HepG2 (cell line): ENCODE measurements around the gene CRHBP. TPM values are rescaled to one million over a fixed set of nuclear protein-coding genes. Genes with fewer than 3 reads are reported as not detected.
"Not testable (repeated sequence)": the region's sequence is repeated elsewhere in the genome, so short reads cannot be mapped to it uniquely, and the experiment has no call there.

Source experiments
- ATAC-seq: fragments of 200-7000 bp; cut with Tn5 transposase; 3 replicates; pipeline ENCODE4 v1.9.1; 2020; ENCODE audit warnings: mild to moderate bottlenecking, moderate library complexity
- BruUV-seq: library from RNA; stranded (reverse); fragments of 400-500 nt; replicated peaks from 2 replicates; lab custom pipeline; 2021; lab: Mats Ljungman, UMichigan
- CTCF ChIA-PET: fragments of 300-600 bp; formaldehyde crosslinking; extraction: SDS; loops from one replicate; lab custom pipeline; 2021; ENCODE audit warnings: low total read pairs, inconsistent platforms, low intra/inter-chr PET ratio; lab: Yijun Ruan, JAX
- POLR2A ChIA-PET: fragments of 350-600 bp; sonication (Branson Sonifier 250); formaldehyde crosslinking; loops from one replicate; lab custom pipeline; 2020; ENCODE audit warnings: antibody characterized with exemption, inconsistent platforms; lab: Yijun Ruan, JAX
- DNase-seq: peaks from one replicate; pipeline ENCODE4 v3.0.0-alpha.2; 2015; ENCODE audit warnings: low spot score
- FAIRE-seq: peaks from 3 replicates; lab custom pipeline; 2011; peaks lifted over from hg19 to GRCh38; lab: Jason Lieb, UNC
- H2AFZ ChIP-seq: one replicate; pipeline ENCODE4 v1.6.1; 2011; ENCODE audit warnings: low read length, inconsistent platforms
- H3K27ac ChIP-seq: fragments of 300-600 bp; 3 replicates; pipeline ENCODE4 v1.8.0; 2011; ENCODE audit warnings: mixed run types, mild to moderate bottlenecking, mixed read lengths, low read length, inconsistent platforms; ENCODE audit not compliant: insufficient read depth; ENCODE audit errors: extremely low read length
- H3K27me3 ChIP-seq, 2 experiments: fragments of 200-600 bp in 1 of 2; 2 replicates in 1 of 2; 3 replicates in 1 of 2; pipeline versions ENCODE4 v1.6.0 to v1.8.0; 2011; ENCODE audit warnings: low read length in 2 of 2, mild to moderate bottlenecking in 2 of 2, moderate library complexity in 2 of 2, inconsistent platforms in 1 of 2; ENCODE audit not compliant: insufficient read depth in 2 of 2, control insufficient read depth in 1 of 2
- H3K36me3 ChIP-seq, 2 experiments: fragments of 200-600 bp in 1 of 2; replicated peaks in 1 of 2; 2 replicates in 1 of 2; 3 replicates in 1 of 2; pipeline versions ENCODE4 v1.5.1 to v1.8.0; 2011; ENCODE audit warnings: low read length in 2 of 2, inconsistent platforms in 1 of 2; ENCODE audit not compliant: insufficient read depth in 2 of 2, control insufficient read depth in 1 of 2
- H3K4me1 ChIP-seq: 2 replicates; pipeline ENCODE4 v1.5.1; 2012; ENCODE audit warnings: low read length, inconsistent platforms; ENCODE audit not compliant: insufficient read depth
- H3K4me2 ChIP-seq: 2 replicates; pipeline ENCODE4 v1.6.0; 2011; ENCODE audit warnings: low read depth, low read length, inconsistent platforms
- H3K4me3 ChIP-seq, 3 experiments: fragments of 200-600 bp in 1 of 3; sonication (generic), shearing (Covaris generic) in 1 of 3; replicated peaks in 1 of 3; 2 replicates each; pipeline ENCODE4 v1.5.1; 2011 to 2016; ENCODE audit warnings: low read length in 3 of 3, inconsistent platforms in 2 of 3, low read depth in 2 of 3, mild to moderate bottlenecking in 2 of 3, control low read depth in 1 of 3, mixed read lengths in 1 of 3; ENCODE audit not compliant: insufficient read depth in 1 of 3
- H3K79me2 ChIP-seq: one replicate; pipeline ENCODE4 v1.6.1; 2011; ENCODE audit warnings: low read length, inconsistent platforms; ENCODE audit not compliant: insufficient read depth
- H3K9ac ChIP-seq: 2 replicates; pipeline ENCODE4 v1.6.0; 2011; ENCODE audit warnings: mild to moderate bottlenecking, low read depth, low read length, inconsistent platforms; ENCODE audit not compliant: insufficient read depth
- H3K9me3 ChIP-seq: 2 replicates; pipeline ENCODE4 v1.5.1; 2012; ENCODE audit warnings: mild to moderate bottlenecking, low read length
- H4K20me1 ChIP-seq: 2 replicates; pipeline ENCODE4 v1.6.0; 2011; ENCODE audit warnings: inconsistent platforms, mild to moderate bottlenecking, low read length, moderate library complexity; ENCODE audit not compliant: insufficient read depth
- MYC ChIP-seq: sonication (generic); formaldehyde crosslinking; IDR thresholded peaks from 2 replicates; pipeline ENCODE4 v1.9.0; 2021; ENCODE audit warnings: missing genetic modification reagents, borderline replicate concordance
- WGBS: methylation state at CpG from one replicate; pipeline ENCODE4 v1.1.6; 2017; ENCODE audit warnings: low lambda C conversion rate; 5-methylcytosine and 5-hydroxymethylcytosine counted together
- in situ Hi-C: cut with HindIII; loops from 2 replicates; pipeline ENCODE4 v1.10.0; 2017; ENCODE audit warnings: low pct_unique_long_range_greater_than_20kb; ENCODE audit not compliant: extremely low pct_ligation_motif_present
- intact Hi-C: fragments of 100-400 bp; cut with micrococcal nuclease; formaldehyde crosslinking; loops from one replicate; pipeline ENCODE4 v1.10.0; 2022; ENCODE audit not compliant: unreplicated experiment
- polyA plus RNA-seq, 8 experiments: library from polyadenylated mRNA; depleted of rRNA in 3 of 8; stranded (reverse) in 7 of 8; unstranded in 1 of 8; fragments of >200 nt; fragmentation: Illumina TruSeq in 4 of 8; extraction: Trizol in 4 of 8; gene quantifications; 2 replicates each; pipeline versions ENCODE4 v1.2.1 to v1.2.3, GENCODE V29; 2011 to 2016; ENCODE audit warnings: low read depth in 4 of 8, missing spikeins in 1 of 8, mixed read lengths in 1 of 8; ENCODE audit not compliant: insufficient read depth in 1 of 8
- total RNA-seq, 5 experiments: library from RNA; depleted of rRNA; stranded (reverse); fragments of >200 nt; fragmentation: Illumina TruSeq; extraction: Trizol; gene quantifications; 2 replicates each; pipeline ENCODE4 v1.2.3, GENCODE V29; 2016; ENCODE audit warnings: low read depth in 1 of 5
- TF ChIP-seq, protein P1 (sequence below): sonication (generic); formaldehyde crosslinking; IDR thresholded peaks from 2 replicates; pipeline ENCODE4 v1.9.0; 2022; ENCODE audit warnings: low read depth, missing genetic modification reagents
- TF ChIP-seq, protein P2 (sequence below): sonication (generic); formaldehyde crosslinking; IDR thresholded peaks from 2 replicates; pipeline ENCODE4 v1.4.0; 2020; ENCODE audit warnings: missing genetic modification reagents

Gene CRHBP
- total and polyA plus RNA-seq, 2 of the 13 experiments (the other 11 are each of a cell fraction or from before 2014, with no cell fraction given), result not detected

DNA sequence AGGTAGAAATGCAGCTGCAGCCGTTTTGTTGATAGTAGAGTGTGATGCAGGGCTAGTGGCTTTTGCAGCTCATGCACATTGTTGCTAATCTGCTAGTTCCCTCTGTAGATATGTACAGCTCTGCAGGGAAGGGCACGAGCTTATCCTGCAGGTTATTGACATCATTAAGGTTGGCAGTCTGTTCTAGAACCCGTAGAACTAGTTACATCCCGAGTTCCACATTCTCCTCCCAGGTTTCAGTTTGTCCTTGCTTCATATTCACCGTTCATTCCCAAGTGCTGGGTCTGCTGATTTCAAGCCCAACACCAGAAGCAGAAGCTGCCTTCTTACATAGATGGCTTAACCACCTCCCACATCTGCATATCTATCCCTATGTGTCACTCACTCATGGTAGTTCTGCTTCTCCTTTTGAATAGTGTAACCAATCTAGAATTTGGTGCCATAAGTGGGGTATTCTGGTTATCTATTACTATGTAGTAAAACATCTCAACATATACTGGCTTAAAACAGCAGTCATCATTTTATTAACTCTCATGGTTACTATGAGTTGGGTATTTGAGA is 38.1 kb downstream of the CRHBP start (continued):
- TF ChIP-seq, protein P1, sequence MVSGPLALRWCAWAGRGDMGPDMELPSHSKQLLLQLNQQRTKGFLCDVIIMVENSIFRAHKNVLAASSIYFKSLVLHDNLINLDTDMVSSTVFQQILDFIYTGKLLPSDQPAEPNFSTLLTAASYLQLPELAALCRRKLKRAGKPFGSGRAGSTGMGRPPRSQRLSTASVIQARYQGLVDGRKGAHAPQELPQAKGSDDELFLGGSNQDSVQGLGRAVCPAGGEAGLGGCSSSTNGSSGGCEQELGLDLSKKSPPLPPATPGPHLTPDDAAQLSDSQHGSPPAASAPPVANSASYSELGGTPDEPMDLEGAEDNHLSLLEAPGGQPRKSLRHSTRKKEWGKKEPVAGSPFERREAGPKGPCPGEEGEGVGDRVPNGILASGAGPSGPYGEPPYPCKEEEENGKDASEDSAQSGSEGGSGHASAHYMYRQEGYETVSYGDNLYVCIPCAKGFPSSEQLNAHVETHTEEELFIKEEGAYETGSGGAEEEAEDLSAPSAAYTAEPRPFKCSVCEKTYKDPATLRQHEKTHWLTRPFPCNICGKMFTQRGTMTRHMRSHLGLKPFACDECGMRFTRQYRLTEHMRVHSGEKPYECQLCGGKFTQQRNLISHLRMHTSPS, result no peak
- TF ChIP-seq, protein P2, sequence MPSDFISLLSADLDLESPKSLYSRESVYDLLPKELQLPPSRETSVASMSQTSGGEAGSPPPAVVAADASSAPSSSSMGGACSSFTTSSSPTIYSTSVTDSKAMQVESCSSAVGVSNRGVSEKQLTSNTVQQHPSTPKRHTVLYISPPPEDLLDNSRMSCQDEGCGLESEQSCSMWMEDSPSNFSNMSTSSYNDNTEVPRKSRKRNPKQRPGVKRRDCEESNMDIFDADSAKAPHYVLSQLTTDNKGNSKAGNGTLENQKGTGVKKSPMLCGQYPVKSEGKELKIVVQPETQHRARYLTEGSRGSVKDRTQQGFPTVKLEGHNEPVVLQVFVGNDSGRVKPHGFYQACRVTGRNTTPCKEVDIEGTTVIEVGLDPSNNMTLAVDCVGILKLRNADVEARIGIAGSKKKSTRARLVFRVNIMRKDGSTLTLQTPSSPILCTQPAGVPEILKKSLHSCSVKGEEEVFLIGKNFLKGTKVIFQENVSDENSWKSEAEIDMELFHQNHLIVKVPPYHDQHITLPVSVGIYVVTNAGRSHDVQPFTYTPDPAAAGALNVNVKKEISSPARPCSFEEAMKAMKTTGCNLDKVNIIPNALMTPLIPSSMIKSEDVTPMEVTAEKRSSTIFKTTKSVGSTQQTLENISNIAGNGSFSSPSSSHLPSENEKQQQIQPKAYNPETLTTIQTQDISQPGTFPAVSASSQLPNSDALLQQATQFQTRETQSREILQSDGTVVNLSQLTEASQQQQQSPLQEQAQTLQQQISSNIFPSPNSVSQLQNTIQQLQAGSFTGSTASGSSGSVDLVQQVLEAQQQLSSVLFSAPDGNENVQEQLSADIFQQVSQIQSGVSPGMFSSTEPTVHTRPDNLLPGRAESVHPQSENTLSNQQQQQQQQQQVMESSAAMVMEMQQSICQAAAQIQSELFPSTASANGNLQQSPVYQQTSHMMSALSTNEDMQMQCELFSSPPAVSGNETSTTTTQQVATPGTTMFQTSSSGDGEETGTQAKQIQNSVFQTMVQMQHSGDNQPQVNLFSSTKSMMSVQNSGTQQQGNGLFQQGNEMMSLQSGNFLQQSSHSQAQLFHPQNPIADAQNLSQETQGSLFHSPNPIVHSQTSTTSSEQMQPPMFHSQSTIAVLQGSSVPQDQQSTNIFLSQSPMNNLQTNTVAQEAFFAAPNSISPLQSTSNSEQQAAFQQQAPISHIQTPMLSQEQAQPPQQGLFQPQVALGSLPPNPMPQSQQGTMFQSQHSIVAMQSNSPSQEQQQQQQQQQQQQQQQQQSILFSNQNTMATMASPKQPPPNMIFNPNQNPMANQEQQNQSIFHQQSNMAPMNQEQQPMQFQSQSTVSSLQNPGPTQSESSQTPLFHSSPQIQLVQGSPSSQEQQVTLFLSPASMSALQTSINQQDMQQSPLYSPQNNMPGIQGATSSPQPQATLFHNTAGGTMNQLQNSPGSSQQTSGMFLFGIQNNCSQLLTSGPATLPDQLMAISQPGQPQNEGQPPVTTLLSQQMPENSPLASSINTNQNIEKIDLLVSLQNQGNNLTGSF (CRISPR knock-in tag), result no peak
- TF ChIP-seq MYC (CRISPR knock-in tag), result no peak

DNA sequence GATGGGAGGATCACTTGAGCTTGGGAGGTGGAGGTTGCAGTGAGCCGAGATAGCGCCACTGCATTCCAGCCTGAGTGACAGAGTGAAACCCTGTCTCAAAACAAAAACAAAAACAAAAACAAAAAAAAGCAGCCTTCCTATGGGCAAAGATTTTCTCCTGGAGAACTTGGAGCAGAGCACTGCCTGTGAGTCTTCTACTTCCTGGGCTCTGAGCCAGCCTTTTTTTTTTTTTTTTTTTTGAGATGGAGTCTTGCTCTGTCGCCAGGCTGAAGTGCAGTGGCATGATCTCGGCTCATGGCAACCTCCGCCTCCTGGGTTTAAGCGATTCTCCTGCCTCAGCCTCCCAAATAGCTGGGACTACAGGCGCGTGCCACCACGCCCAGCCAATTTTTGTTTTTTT is 40.6 kb downstream of the CRHBP start:
- H3K9me3 ChIP-seq, H3K4me2 ChIP-seq, in situ Hi-C loops, DNase-seq, H3K4me1 ChIP-seq, H3K9ac ChIP-seq, BruUV-seq, H3K36me3 ChIP-seq, H4K20me1 ChIP-seq, H3K4me3 ChIP-seq, H3K27me3 ChIP-seq, ATAC-seq, H3K27ac ChIP-seq, H2AFZ ChIP-seq, H3K79me2 ChIP-seq, FAIRE-seq, intact Hi-C loops, POLR2A ChIA-PET, CTCF ChIA-PET: not testable (repeated sequence)
- WGBS, result 69% methylated on average over 9 of the region's 9 CpGs
